Activated CD8-positive, alpha-beta memory T cell treated with anti-CD3 and anti-CD28 coated beads, Interleukin-2, amount 50 U/mL, for 24 hours (primary cell): Measurements from ENCODE around the gene TLR2.

Experiments used
- DNase-seq: peaks from one replicate; pipeline ENCODE4 v3.0.0-alpha.2; 2020; ENCODE audit errors: extremely low read depth

TLR2 gene

DNA sequence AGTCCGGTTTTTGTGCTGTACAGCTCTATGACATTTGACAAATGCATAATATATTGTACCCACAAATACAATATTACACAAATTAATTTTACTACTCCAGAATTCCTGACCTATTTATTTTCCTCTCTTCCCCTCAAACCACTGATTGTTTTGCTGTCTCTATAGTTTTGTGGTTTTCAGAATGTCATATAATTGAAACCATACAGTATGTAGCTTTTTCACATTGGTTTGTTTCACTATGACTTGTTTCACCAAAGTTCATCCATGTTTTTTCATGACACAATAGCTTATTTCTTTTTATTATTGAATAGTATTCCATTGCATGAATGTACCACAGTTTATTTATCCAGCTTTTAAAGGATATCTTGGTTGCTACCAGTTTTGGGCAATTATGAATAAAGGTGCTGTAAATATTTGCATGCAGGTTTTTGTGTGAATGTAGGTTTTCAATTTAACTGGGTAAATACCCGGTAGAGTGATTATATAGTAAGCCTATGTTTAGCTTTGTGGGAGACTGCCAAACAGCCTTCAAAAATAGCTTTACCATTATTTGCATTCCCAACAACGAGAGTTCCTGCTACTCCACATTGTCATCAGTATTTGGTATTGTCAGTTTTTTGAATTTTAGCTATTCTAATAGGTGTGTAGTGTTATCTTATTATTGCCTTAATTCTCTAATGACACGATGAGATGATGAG lies 49.8 kb downstream of the TLR2 start:
- DNase-seq, result no peak

DNA sequence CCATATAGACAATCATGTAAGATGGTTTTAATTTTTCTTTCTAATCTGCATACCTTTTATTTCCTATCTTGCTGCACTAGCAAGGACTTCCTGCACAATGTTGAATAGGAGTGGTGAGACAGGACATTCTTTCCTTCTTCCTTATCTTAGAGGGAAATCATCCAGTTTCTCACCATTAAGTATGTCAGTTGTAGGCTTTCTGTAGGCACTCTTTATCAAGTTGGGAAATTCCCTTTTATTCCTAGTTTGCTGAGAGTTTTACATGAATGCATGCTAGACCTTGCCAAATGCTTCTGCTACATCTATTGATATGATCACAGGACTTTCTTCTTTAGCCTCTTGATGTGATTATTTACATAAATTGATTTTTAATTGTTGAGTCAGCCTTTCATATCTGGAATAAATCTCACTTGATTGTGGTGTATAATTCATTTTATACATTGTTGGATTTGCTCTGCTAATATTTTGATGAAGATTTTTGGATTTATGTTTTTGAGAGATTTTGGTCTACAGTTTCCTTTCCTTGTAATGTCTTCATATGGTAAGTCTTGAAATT lies 51.9 kb downstream of the TLR2 start:
- no peak for DNase-seq

DNA sequence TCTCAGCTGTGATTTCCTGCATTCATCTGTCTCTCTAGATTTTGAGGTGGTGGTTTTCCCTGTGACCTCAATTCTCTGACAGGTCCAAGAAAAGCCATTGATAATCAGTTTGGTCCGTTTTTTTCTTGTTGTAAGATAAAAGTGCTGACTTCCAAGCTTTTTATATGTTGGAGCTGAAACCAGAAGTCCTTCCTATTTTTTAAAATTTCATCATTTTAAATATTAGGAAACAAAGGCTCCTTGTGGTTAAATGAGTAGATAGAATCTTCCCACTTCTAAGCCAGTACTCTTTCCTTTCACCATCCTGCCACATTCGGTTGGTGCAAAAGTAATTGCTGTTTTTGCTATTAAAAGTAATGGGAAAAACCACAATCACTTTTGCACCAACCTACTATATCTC lies 57.5 kb downstream of the TLR2 start:
- no peak for DNase-seq

DNA sequence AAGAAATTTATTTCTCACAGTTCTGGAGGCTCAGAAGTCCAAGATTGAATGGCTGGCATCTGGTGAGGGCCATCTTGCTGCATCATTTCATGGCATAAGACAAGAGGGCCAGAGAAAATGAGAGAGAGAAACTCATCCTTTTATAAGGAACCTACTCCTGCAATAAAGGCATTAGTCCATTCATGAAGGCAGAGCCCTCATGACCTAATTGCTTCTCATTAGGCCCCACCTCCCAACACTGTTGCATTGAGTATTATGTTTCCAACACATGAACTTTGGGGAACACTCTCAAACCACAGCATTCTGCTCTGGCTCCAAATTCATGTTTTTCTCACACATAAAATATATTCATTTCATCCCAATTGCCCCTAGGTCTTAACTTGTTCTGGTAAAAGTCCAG lies 61.6 kb downstream of the TLR2 start:
- DNase-seq, result no peak

DNA sequence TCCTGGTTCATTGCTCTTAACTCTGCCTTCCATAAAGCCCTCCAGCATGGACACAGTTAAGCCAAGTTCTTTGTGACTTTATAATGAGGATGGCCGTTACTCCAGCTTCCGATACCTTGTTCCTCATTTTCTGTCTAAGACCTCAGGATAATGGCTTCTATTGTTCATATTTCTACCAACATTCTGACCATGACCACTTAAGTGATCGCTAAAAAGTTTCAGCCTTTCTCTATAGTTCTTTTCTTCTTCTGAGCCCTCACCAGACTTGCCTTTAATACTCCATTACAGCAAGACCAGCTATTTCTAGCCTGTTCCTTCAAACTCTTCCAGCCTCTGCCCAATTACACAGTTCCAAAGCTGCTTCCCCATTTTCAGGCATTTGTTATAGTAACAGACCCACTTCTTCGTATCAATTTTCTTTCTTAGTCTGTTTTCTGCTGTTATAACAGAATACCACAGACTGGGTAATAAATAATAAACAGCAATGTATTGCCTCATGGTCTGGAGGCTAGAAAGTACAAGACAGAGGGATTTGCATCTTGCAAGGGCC lies 63.4 kb downstream of the TLR2 start:
- DNase-seq, result no peak

DNA sequence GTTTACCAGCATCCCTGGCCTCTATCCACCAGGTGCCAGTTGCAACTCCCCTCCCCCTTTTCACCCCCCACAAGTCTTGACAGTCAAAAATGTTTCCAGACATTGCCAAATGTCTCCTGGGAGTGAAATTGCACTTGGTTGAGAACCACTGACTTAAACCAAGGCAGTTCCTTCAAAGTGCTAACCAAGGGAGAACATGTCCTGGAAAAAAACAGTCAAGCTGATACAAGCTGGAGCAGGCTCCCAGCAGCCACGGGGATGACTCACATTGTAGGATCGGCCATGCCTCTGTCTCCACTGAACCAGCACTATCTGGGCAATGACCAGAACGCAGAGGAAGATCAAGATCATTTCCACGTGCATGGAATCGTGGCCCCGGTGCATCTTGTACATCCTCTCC lies 64.3 kb downstream of the TLR2 start:
- no peak for DNase-seq

DNA sequence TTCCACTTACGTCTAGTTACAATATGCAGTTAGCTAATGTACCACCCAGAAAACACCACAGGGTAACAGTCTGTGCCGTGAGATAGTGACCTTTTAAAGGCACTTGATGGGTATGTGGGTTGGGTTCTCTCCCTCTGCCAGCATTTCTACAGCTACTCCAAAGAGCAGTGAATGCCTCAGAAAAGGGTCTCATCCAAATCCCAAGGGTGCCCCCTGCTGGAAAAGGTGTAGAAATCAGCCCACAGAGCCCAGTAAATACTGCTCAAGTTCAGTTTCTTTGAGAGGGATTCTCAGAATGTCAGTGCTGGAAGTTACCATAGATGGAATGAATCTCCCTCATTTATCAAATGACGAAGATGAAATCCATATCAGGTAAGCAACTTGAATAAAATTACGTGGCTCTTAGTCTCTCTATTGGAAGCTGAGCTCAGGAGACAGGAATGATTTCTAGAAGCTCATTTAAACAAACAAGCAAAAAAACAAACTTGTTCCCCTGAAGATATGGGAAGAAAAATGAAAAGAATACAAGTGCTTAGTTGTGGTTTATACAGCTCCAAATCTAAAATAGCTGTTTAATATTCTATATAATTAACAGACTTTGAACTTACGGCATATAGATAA lies 66.2 kb downstream of the TLR2 start:
- DNase-seq, result no peak

DNA sequence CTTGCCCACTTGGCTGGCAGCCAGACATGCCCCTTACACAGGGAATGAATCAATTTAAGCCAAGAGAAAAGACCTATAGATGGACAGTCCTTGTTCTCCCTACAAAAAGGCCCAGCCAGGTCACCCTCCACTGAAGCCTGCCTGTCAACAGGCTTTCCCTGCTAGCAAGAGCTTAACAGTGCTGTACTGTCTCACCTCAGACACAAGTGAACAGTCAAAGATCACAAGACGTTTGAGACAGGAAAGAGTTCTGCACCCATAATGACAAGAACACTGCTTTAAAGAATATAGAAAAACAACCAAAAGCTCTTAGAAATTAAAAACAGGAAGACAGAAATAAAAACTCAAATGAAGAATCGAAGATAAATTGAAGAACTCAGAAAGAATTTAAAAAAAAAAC lies 71.1 kb downstream of the TLR2 start:
- DNase-seq, result no peak
